GM12878 (cell line): ENCODE measurements around the gene GAS6. TPM values are rescaled to one million over a fixed set of nuclear protein-coding genes. Genes with fewer than 3 reads are reported as not detected.

ENCODE experiments used
- ATAC-seq: fragments of 200-7000 bp; cut with Tn5 transposase; 3 replicates; pipeline ENCODE4 v1.9.1; 2020; ENCODE audit warnings: mild to moderate bottlenecking, moderate library complexity
- BruUV-seq: library from RNA; stranded (reverse); fragments of 400-500 nt; replicated peaks from 2 replicates; lab custom pipeline; 2021; lab: Mats Ljungman, UMichigan
- CTCF ChIA-PET: fragments of 300-600 bp; sonication (Branson Sonifier 250); formaldehyde crosslinking; extraction: SDS; loops from one replicate; lab custom pipeline; 2021; ENCODE audit warnings: inconsistent platforms; lab: Yijun Ruan, JAX
- POLR2A ChIA-PET: fragments of 350-600 bp; formaldehyde crosslinking; extraction: SDS; loops from one replicate; lab custom pipeline; 2021; ENCODE audit warnings: inconsistent platforms; lab: Charles Lee
- RAD21 ChIA-PET: fragments of 300-600 bp; sonication (Branson Sonifier 250); formaldehyde crosslinking; loops from one replicate; lab custom pipeline; 2023; ENCODE audit warnings: antibody characterized with exemption; ENCODE audit not compliant: unreplicated experiment; lab: Charles Lee
- SMC1A ChIA-PET: fragments of 300-600 bp; sonication (Branson Sonifier 250); formaldehyde crosslinking; loops from one replicate; lab custom pipeline; 2023; ENCODE audit not compliant: unreplicated experiment, uncharacterized antibody; lab: Charles Lee
- DNase-seq: peaks from one replicate; pipeline ENCODE4 v3.0.0-alpha.2; 2011; ENCODE audit warnings: low read depth, low spot score
- FAIRE-seq: peaks from 3 replicates; lab custom pipeline; 2011; peaks lifted over from hg19 to GRCh38; lab: Jason Lieb, UNC
- H2AFZ ChIP-seq: 2 replicates; pipeline ENCODE4 v1.6.0; 2011; ENCODE audit warnings: low read depth, low read length, control low read depth; ENCODE audit not compliant: control insufficient read depth
- H3K27ac ChIP-seq: 2 replicates; pipeline ENCODE4 v1.5.1; 2011; ENCODE audit warnings: control low read depth; ENCODE audit not compliant: control insufficient read depth, insufficient read depth
- H3K27me3 ChIP-seq, 2 experiments: replicated peaks in 1 of 2; 2 replicates each; pipeline versions ENCODE4 v1.6.0 to v1.6.1; 2011; ENCODE audit warnings: low read length in 1 of 2; ENCODE audit not compliant: control insufficient read depth in 2 of 2, insufficient read depth in 2 of 2
- H3K36me3 ChIP-seq, 2 experiments: 2 replicates each; pipeline ENCODE4 v1.5.1; 2011; ENCODE audit warnings: low read length in 1 of 2; ENCODE audit not compliant: control insufficient read depth in 2 of 2, insufficient read depth in 2 of 2
- H3K4me1 ChIP-seq: 2 replicates; pipeline ENCODE4 v1.6.1; 2011; ENCODE audit warnings: mild to moderate bottlenecking, low read length, moderate library complexity, mixed read lengths; ENCODE audit not compliant: control insufficient read depth, insufficient read depth
- H3K4me2 ChIP-seq: 2 replicates; pipeline ENCODE4 v1.6.0; 2011; ENCODE audit warnings: control low read depth; ENCODE audit not compliant: control insufficient read depth, insufficient read depth
- H3K4me3 ChIP-seq: fragments of 200-600 bp; sonication (generic); 2 replicates; pipeline ENCODE4 v1.5.1; 2016
- H3K79me2 ChIP-seq: 2 replicates; pipeline ENCODE4 v1.6.0; 2011; ENCODE audit warnings: low read length; ENCODE audit not compliant: control insufficient read depth, insufficient read depth
- H3K9ac ChIP-seq: 2 replicates; pipeline ENCODE4 v1.8.0; 2011; ENCODE audit warnings: low read length, control low read depth, mixed read lengths; ENCODE audit not compliant: control insufficient read depth, insufficient read depth
- H3K9me3 ChIP-seq: replicated peaks from 3 replicates; pipeline ENCODE4 v1.5.1; 2011; ENCODE audit warnings: mild to moderate bottlenecking, low read length; ENCODE audit not compliant: control insufficient read depth, insufficient read depth
- H4K20me1 ChIP-seq: 2 replicates; pipeline ENCODE4 v1.6.0; 2011; ENCODE audit not compliant: control insufficient read depth, insufficient read depth
- BCLAF1 ChIP-seq: fragments of 450-650 bp; IDR thresholded peaks from 2 replicates; pipeline ENCODE4 v1.6.1; 2017; ENCODE audit warnings: antibody characterized with exemption, mild to moderate bottlenecking, moderate library complexity
- BRCA1 ChIP-seq: IDR thresholded peaks from 2 replicates; pipeline ENCODE4 v1.6.1; 2011; ENCODE audit warnings: low read depth, low read length, improper control_type of control experiment
- EED ChIP-seq: sonication (generic); IDR thresholded peaks from 2 replicates; pipeline ENCODE4 v1.6.1; 2016; ENCODE audit warnings: antibody characterized with exemption, low read depth
- EGR1 ChIP-seq, 2 experiments: IDR thresholded peaks; 1 replicate in 1 of 2; 2 replicates in 1 of 2; pipeline ENCODE4 v1.6.1; 2011 to 2012; ENCODE audit warnings: low read depth in 2 of 2, low read length in 2 of 2, borderline replicate concordance in 1 of 2, mild to moderate bottlenecking in 1 of 2, moderate library complexity in 1 of 2
- FOXM1 ChIP-seq: IDR thresholded peaks from 2 replicates; pipeline ENCODE4 v1.6.1; 2012; ENCODE audit warnings: low read depth, mild to moderate bottlenecking, inconsistent platforms, low read length, moderate library complexity
- KDM1A ChIP-seq: fragments of 200-600 bp; sonication (generic); IDR thresholded peaks from 2 replicates; pipeline ENCODE4 v1.6.1; 2016; ENCODE audit warnings: borderline replicate concordance
- MYC ChIP-seq: IDR thresholded peaks from 2 replicates; pipeline ENCODE4 v1.6.1; 2011; ENCODE audit warnings: mild to moderate bottlenecking, low read length, moderate library complexity, inconsistent platforms; ENCODE audit not compliant: insufficient read depth, insufficient replicate concordance, insufficient read length, severe bottlenecking
- NR2C1 ChIP-seq: fragments of 450-650 bp; IDR thresholded peaks from 2 replicates; pipeline ENCODE4 v1.6.1; 2017; ENCODE audit warnings: antibody characterized with exemption, mild to moderate bottlenecking, moderate library complexity
- PML ChIP-seq: IDR thresholded peaks from 2 replicates; pipeline ENCODE4 v1.6.1; 2012; ENCODE audit warnings: low read length, inconsistent platforms
- POLR2A ChIP-seq: IDR thresholded peaks from 2 replicates; pipeline ENCODE4 v1.6.1; 2011; ENCODE audit warnings: low read depth, mild to moderate bottlenecking, low read length
- PRDM15 ChIP-seq: fragments of 450-650 bp; formaldehyde crosslinking; IDR thresholded peaks from 2 replicates; pipeline ENCODE4 v1.4.0; 2020; ENCODE audit warnings: mild to moderate bottlenecking, moderate library complexity
- RAD51 ChIP-seq: fragments of 450-650 bp; IDR thresholded peaks from 2 replicates; pipeline ENCODE4 v1.6.1; 2016; ENCODE audit warnings: moderate library complexity, mild to moderate bottlenecking, inconsistent platforms
- RB1 ChIP-seq: fragments of 450-650 bp; formaldehyde crosslinking; IDR thresholded peaks from 2 replicates; pipeline ENCODE4 v1.6.1; 2017; ENCODE audit warnings: mild to moderate bottlenecking, borderline replicate concordance
- USF2 ChIP-seq: IDR thresholded peaks from 2 replicates; pipeline ENCODE4 v1.6.1; 2011; ENCODE audit warnings: low read depth, low read length, improper control_type of control experiment, borderline replicate concordance
- ZNF384 ChIP-seq: IDR thresholded peaks from 2 replicates; pipeline ENCODE4 v1.6.1; 2012; ENCODE audit warnings: low read depth, mild to moderate bottlenecking, low read length, improper control_type of control experiment, borderline replicate concordance
- WGBS: methylation state at CpG from one replicate; pipeline ENCODE4 v1.1.6; 2016; ENCODE audit warnings: low lambda C conversion rate; ENCODE audit not compliant: insufficient replicate concordance, insufficient coverage; ENCODE audit errors: missing lambda C conversion rate; 5-methylcytosine and 5-hydroxymethylcytosine counted together
- in situ Hi-C: fragments of 300-500 bp; cut with MboI; formaldehyde crosslinking; loops from 9 replicates; pipeline ENCODE4 v1.14.3; 2018; ENCODE audit warnings: mixed read lengths
- intact Hi-C: fragments of 100-400 bp; cut with micrococcal nuclease; formaldehyde crosslinking; loops from one replicate; pipeline ENCODE4 v1.14.2; 2022; ENCODE audit not compliant: unreplicated experiment
- polyA plus RNA-seq, 11 experiments: library from polyadenylated mRNA; depleted of rRNA in 4 of 11; unstranded in 6 of 11; stranded (reverse) in 5 of 11; fragments of >200 nt; fragmentation: Nextera tagmentation in 4 of 11; fragmentation: Illumina TruSeq in 1 of 11; extraction: Ambion mirVana in 4 of 11; extraction: Trizol in 1 of 11; gene quantifications; 1 replicate in 1 of 11; 2 replicates in 10 of 11; pipeline versions ENCODE4 v1.2.1 to v1.2.3, GENCODE V29; 2011 to 2016; ENCODE audit warnings: inconsistent platforms in 2 of 11, missing spikeins in 2 of 11, low read depth in 1 of 11
- total RNA-seq, 4 experiments: library from RNA; depleted of rRNA in 3 of 4; stranded (reverse); fragments of >200 nt in 3 of 4; fragmentation: Illumina TruSeq in 1 of 4; extraction: Trizol in 1 of 4; gene quantifications; 2 replicates each; pipeline versions ENCODE4 v1.2.1 to v1.2.3, GENCODE V29; 2013 to 2021

Gene GAS6
- total and polyA plus RNA-seq, 10 of the 15 experiments (the other 5 are each of a cell fraction or from before 2014, with no cell fraction given) = 0.03 to 0.59 (median 0.10) TPM; not detected in 2

- Histone ChIP-seq H2AFZ (no peak overlapping the region), H3K9ac (no peak overlapping the region), H3K36me3 (no peaks in the 10 kb centered on the region), H3K79me2 (no peaks in the 10 kb centered on the region), H4K20me1 (no peaks in the 10 kb centered on the region), H3K4me1 (no peaks in the 10 kb centered on the region), H3K4me3 (no peak overlapping the region), H3K4me2 (no peak overlapping the region), H3K27ac (no peak overlapping the region), H3K9me3 (no peaks in the 10 kb centered on the region), H3K27me3 (no peaks in the 10 kb centered on the region)
- POLR2A ChIA-PET = no interaction called here
- RAD21 ChIA-PET = no interaction called here
- ATAC-seq (no peak), DNase-seq (no peak), FAIRE-seq (no peak)
- intact Hi-C loops (no loop called here), in situ Hi-C loops (no loop called here)
- 59% methylated on average over 30 of the region's 30 CpGs for WGBS
- no TSS peak for BruUV-seq
- SMC1A ChIA-PET = interaction anchor here (0.6 kb wide), 1 partner anchor 393 kb away, joined by 3 read pairs; no protein-coding TSS in a partner anchor
- CTCF ChIA-PET = no interaction called here
- TF ChIP-seq NR2C1 = no peak
- TF ChIP-seq BCLAF1 = no peak
- TF ChIP-seq EED = no peak
- no peak for TF ChIP-seq PRDM15 (CRISPR knock-in tag)
- no peak for TF ChIP-seq ZNF384
- no peak for TF ChIP-seq RB1
- no peak for TF ChIP-seq MYC
- no peak for TF ChIP-seq PML
- no peak for TF ChIP-seq BRCA1
- no peak for TF ChIP-seq USF2
- no peak for TF ChIP-seq EGR1 (IDR thresholded peaks at IDR 0.05; ENCODE audit: borderline replicate concordance in 1 of 2, low read depth in 2 of 2, low read length in 2 of 2)
- TF ChIP-seq POLR2A = no peak
- no peak for TF ChIP-seq KDM1A
- no peak for TF ChIP-seq FOXM1
- no peak for TF ChIP-seq RAD51
Measured at GRCh38 chr13:113796964-113797676, 66.8 kb downstream of the GAS6 start.
